GM12864 (cell line): ENCODE measurements around the gene ARHGEF26.

Experiments
- DNase-seq: peaks from one replicate; pipeline ENCODE4 v3.0.0-alpha.2; 2011; ENCODE audit warnings: low read depth
- H3K4me3 ChIP-seq: 2 replicates; pipeline ENCODE4 v1.5.1; 2011; ENCODE audit warnings: mild to moderate bottlenecking, low read depth, low read length, control low read depth
- TF ChIP-seq, protein P1 (sequence below): IDR thresholded peaks from 2 replicates; pipeline ENCODE4 v1.5.1; 2011; ENCODE audit warnings: low read depth, mild to moderate bottlenecking, moderate library complexity, low read length, control low read depth, inconsistent platforms; ENCODE audit errors: missing control alignments

The ARHGEF26 gene

GRCh38 chr3:154193000-154193615 is 71.9 kb downstream of the ARHGEF26 start:
- TF ChIP-seq, protein P1, sequence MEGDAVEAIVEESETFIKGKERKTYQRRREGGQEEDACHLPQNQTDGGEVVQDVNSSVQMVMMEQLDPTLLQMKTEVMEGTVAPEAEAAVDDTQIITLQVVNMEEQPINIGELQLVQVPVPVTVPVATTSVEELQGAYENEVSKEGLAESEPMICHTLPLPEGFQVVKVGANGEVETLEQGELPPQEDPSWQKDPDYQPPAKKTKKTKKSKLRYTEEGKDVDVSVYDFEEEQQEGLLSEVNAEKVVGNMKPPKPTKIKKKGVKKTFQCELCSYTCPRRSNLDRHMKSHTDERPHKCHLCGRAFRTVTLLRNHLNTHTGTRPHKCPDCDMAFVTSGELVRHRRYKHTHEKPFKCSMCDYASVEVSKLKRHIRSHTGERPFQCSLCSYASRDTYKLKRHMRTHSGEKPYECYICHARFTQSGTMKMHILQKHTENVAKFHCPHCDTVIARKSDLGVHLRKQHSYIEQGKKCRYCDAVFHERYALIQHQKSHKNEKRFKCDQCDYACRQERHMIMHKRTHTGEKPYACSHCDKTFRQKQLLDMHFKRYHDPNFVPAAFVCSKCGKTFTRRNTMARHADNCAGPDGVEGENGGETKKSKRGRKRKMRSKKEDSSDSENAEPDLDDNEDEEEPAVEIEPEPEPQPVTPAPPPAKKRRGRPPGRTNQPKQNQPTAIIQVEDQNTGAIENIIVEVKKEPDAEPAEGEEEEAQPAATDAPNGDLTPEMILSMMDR = no peak
- H3K4me3 ChIP-seq = no peak overlapping the region
- DNase-seq = no peak

DNA sequence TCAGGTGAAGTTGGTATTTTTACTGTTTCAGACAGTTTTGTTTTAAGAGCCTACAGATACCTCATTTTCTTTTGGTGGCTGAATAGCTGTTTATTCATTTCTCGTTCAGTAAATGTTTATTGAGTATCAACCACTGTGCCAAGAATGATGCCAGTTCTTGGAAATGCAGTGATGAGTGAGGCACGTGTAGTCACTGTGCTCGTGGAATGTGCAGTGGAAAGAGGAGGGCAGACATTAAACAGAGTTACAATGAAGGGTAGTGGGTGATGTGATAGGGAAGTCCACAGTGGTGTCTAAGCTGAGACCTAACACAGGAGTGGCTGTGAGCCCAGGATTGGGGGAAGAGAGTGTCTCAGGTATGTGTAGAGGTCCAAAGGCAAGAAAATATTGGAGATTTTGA is 73.7 kb downstream of the ARHGEF26 start:
- no peak for DNase-seq
- no peak overlapping the region for H3K4me3 ChIP-seq
- TF ChIP-seq, protein P1 = no peak

- no peak for DNase-seq
- H3K4me3 ChIP-seq = no peak overlapping the region
- TF ChIP-seq, protein P1 = no peak
Measured at GRCh38 chr3:154195620-154196356, 74.6 kb downstream of the ARHGEF26 start.

GRCh38 chr3:154197751-154198150 is 76.6 kb downstream of the ARHGEF26 start:
- no peak for DNase-seq
- TF ChIP-seq, protein P1 = no peak

DNA sequence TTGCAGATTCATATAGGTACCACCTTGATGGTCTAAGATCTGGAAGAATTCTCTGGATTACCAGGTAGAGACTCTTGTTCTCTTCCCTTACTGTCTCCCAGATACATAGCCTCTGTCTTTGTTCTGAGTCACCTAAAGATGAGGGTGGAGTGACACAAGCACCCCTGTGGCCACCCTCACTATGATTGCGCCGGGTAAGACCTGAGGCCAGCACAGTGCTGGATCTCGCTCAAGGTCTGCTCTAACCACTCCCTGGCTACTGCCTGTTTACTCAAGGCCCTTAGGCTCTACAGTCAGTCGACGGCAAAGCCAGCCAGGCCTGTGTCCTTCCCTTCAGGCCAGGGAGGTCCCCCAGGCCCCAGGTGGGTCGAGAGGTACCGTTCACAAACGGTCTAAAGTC is 88.3 kb downstream of the ARHGEF26 start:
- TF ChIP-seq, protein P1 = no peak
- DNase-seq = no peak
- no peak overlapping the region for H3K4me3 ChIP-seq

More at GRCh38 chr3:154197751-154198150, 76.6 kb downstream of the ARHGEF26 start:
- H3K4me3 ChIP-seq = no peak overlapping the region

GRCh38 chr3:154210986-154211385 is 89.8 kb downstream of the ARHGEF26 start:
- TF ChIP-seq, protein P1 = no peak
- DNase-seq = no peak
- no peak overlapping the region for H3K4me3 ChIP-seq

- DNase-seq = no peak
- no peak overlapping the region for H3K4me3 ChIP-seq
- TF ChIP-seq, protein P1 = no peak
Measured at GRCh38 chr3:154214306-154214705, 93.1 kb downstream of the ARHGEF26 start.
